C4-2B (cell line): ENCODE results near the gene SLC47A2.

Experiments used
- ZFX ChIP-seq: fragments of 450-650 bp; IDR thresholded peaks from 2 replicates; pipeline ENCODE4 v1.6.1; 2017
- TF ChIP-seq, protein P1 (sequence below): fragments of 450-650 bp; conservative IDR thresholded peaks from 2 replicates; pipeline ENCODE4 v1.5.1; 2017; ENCODE audit warnings: mild to moderate bottlenecking

DNA sequence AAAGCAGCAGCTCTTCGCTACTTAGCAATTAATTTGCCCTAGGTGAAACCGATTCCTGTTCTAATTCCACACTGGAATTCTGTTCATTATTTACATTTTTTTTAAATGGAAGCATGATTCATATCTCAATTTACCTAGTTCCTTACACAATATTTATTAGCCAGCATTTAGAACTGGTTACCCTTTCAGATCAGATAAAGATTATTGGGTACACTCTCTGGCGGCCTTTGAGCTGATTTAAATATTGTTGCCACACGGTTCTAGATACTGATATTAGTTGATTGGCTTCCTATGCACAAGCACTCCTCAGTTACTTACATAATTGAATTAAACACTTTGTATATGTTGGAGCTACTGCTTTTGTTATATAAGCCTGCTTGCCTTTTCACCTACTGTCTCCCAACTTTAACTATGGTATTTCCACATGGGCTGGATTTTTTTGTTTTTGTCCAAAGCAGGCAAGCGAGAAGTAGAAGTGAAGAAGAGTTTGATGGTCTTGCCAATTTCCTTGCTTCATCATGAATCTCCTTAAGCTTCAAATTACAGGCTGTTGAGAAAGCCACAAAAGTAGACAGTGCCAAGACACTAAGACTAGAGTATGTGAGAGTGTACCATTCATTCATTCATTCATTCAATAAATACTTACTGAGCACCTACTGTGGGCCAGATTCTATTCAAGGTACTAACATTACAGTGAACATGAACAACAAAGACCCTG, 71.7 kb downstream of the SLC47A2 start:
- TF ChIP-seq, protein P1, sequence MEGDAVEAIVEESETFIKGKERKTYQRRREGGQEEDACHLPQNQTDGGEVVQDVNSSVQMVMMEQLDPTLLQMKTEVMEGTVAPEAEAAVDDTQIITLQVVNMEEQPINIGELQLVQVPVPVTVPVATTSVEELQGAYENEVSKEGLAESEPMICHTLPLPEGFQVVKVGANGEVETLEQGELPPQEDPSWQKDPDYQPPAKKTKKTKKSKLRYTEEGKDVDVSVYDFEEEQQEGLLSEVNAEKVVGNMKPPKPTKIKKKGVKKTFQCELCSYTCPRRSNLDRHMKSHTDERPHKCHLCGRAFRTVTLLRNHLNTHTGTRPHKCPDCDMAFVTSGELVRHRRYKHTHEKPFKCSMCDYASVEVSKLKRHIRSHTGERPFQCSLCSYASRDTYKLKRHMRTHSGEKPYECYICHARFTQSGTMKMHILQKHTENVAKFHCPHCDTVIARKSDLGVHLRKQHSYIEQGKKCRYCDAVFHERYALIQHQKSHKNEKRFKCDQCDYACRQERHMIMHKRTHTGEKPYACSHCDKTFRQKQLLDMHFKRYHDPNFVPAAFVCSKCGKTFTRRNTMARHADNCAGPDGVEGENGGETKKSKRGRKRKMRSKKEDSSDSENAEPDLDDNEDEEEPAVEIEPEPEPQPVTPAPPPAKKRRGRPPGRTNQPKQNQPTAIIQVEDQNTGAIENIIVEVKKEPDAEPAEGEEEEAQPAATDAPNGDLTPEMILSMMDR: no peak
- TF ChIP-seq ZFX: no peak
